ENCODE data around the gene TBC1D17.

TBC1D17 gene

DNA sequence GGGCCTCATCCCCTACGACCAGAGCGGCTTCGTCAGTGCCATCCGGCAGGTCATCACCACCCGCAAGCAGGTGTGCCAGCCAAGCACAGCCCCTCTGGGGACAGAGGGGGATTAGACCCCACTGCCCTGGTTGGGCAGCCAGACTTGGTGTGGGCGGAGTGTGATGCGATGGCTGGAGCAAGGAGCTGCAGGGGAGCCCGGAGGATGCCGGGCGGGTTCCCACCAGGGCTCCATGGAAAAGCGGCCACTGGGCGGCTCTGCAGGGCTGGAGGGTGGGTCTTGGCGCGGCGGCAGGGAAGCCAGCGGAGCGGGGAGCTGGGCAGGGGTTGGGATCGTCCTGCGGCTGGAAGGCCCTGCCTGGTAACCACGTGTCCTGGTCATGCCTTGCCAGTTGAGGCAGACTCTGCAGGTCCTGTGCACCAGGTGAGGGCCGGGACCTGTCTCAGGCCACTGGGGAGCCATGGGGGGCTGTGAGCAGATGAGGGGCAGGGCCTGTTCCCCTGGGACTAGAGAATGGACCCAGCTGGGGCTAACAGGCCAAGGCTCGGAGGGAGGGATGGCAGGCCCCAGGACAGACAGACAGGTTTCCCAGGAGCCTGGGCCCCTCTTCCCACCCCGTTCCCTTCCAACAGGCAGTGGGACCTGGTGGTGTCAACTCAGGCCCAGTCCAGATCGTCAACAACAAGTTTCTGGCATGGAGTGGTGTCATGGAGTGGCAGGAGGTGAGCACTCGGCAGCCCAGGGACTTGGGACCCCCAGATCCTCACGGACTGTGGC is 20.3 kb upstream of the TBC1D17 start:
- peak overlapping the region; percentile 66 for H3K27ac ChIP-seq (ENCODE audit: low read depth, low read length, poor library complexity, severe bottlenecking)
- H3K79me2 ChIP-seq (ENCODE audit: insufficient read depth, low read length) = peaks cover 19% of the 10 kb centered on the region
- H3K27me3 ChIP-seq (ENCODE audit: insufficient read depth, low read length) = no peaks in the 10 kb centered on the region
- H3K9ac ChIP-seq (ENCODE audit: low read length) = no peak overlapping the region; the same call in 1 of the 2 replicates
- no peak overlapping the region for H3K4me2 ChIP-seq (ENCODE audit: low read length)
- H4K20me1 ChIP-seq (ENCODE audit: insufficient read depth, low read length) = no peaks in the 10 kb centered on the region
- H2AFZ ChIP-seq (ENCODE audit: low read length) = no peak overlapping the region
- no peaks in the 10 kb centered on the region for H3F3A ChIP-seq (ENCODE audit: insufficient read depth, low read length)
- H3K4me1 ChIP-seq (ENCODE audit: insufficient read depth, low read length, severe bottlenecking) = peaks cover 45% of the 10 kb centered on the region
- H3K4me3 ChIP-seq (ENCODE audit: low read depth, low read length, poor library complexity, severe bottlenecking) = no peak overlapping the region
- H3K36me3 ChIP-seq (ENCODE audit: insufficient read depth, low read length) = peaks cover 78% of the 10 kb centered on the region
- no peak for TF ChIP-seq EZH2 (IDR thresholded peaks at IDR 0.05; ENCODE audit: borderline replicate concordance, low read length)
- TF ChIP-seq CTCF (IDR thresholded peaks at IDR 0.05; ENCODE audit: low read length) = no peak
- H3K9me3 ChIP-seq (ENCODE audit: low read length) = no peaks in the 10 kb centered on the region
- H3K9me2 ChIP-seq (ENCODE audit: low read depth, low read length) = no peaks in the 10 kb centered on the region

GRCh38 chr19:49857838-49858087 is 19.7 kb upstream of the TBC1D17 start:
- Histone ChIP-seq H3K27ac (ENCODE audit: low read depth, low read length, poor library complexity, severe bottlenecking) (peak overlapping the region; percentile 66), H3K27me3 (ENCODE audit: insufficient read depth, low read length) (no peaks in the 10 kb centered on the region), H3K9ac (ENCODE audit: low read length) (no peak overlapping the region; the same call in 1 of the 2 replicates), H2AFZ (ENCODE audit: low read length) (no peak overlapping the region), H4K20me1 (ENCODE audit: insufficient read depth, low read length) (no peaks in the 10 kb centered on the region), H3K4me3 (ENCODE audit: low read depth, low read length, poor library complexity, severe bottlenecking) (no peak overlapping the region), H3K79me2 (ENCODE audit: insufficient read depth, low read length) (peaks cover 14% of the 10 kb centered on the region), H3K36me3 (ENCODE audit: insufficient read depth, low read length) (peaks cover 79% of the 10 kb centered on the region), H3K9me3 (ENCODE audit: low read length) (no peaks in the 10 kb centered on the region), H3K9me2 (ENCODE audit: low read depth, low read length) (no peaks in the 10 kb centered on the region), H3K4me1 (ENCODE audit: insufficient read depth, low read length, severe bottlenecking) (peaks cover 40% of the 10 kb centered on the region), H3F3A (ENCODE audit: insufficient read depth, low read length) (no peaks in the 10 kb centered on the region), H3K4me2 (ENCODE audit: low read length) (no peak overlapping the region)
- no peak for TF ChIP-seq EZH2 (IDR thresholded peaks at IDR 0.05; ENCODE audit: borderline replicate concordance, low read length)
- no peak for TF ChIP-seq CTCF (IDR thresholded peaks at IDR 0.05; ENCODE audit: low read length)

DNA sequence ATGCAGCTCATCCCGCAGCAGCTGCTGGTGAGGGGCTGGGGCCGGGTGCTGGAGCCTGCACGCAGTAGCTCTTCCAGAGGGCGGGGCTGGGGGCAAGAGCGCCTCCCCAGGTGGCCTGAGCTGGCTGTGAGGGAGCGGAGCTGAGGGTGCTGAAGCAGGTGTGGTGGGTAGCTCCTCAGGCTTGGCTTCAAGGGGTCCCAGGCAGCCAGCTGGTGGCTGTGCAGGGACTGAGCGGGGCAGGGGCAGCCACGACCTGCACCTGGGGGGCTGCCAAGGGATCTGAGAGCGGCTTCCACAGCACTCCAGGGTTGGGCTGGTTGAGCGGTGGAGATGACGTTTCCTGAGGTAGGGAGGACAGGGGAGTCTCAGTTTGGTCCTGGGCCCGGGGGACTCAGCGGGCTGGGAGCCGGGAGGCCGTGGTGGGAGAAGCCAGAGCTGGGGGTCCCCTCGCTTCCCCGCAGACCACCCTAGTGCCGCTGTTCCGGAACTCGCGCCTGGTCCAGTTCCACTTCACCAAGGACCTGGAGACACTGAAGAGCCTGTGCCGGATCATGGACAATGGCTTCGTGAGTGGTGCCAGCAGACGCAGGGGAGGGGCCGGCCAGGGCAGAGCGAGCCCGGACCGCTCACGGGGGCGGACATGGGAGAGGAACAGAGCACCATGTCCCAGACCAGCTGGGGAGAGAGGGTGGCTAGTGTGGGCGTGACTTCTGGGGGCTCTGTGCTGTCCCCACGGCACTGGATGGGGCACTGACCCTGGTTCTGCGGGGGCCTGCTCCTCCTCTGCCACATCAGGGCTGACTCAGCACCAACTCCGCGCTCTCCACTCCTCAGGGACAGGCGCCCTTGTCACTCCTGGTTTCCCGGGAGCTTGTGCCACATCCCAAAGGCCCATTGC is 19.2 kb upstream of the TBC1D17 start:
- Histone ChIP-seq H4K20me1 (ENCODE audit: insufficient read depth, low read length) (no peaks in the 10 kb centered on the region), H3K27ac (ENCODE audit: low read depth, low read length, poor library complexity, severe bottlenecking) (peak overlapping the region; percentile 66)

More for the DNA sequence above, 19.2 kb upstream of the TBC1D17 start:
- H3K9ac ChIP-seq (ENCODE audit: low read length) = no peak overlapping the region
- no peak overlapping the region for H2AFZ ChIP-seq (ENCODE audit: low read length)
- H3K4me2 ChIP-seq (ENCODE audit: low read length) = no peak overlapping the region
- no peaks in the 10 kb centered on the region for H3K27me3 ChIP-seq (ENCODE audit: insufficient read depth, low read length)
- peaks cover 85% of the 10 kb centered on the region for H3K36me3 ChIP-seq (ENCODE audit: insufficient read depth, low read length)
- no peak overlapping the region for H3K4me3 ChIP-seq (ENCODE audit: low read depth, low read length, poor library complexity, severe bottlenecking)
- H3K4me1 ChIP-seq (ENCODE audit: insufficient read depth, low read length, severe bottlenecking) = peaks cover 37% of the 10 kb centered on the region
- no peaks in the 10 kb centered on the region for H3K9me3 ChIP-seq (ENCODE audit: low read length)
- H3K9me2 ChIP-seq (ENCODE audit: low read depth, low read length) = no peaks in the 10 kb centered on the region
- TF ChIP-seq CTCF (IDR thresholded peaks at IDR 0.05; ENCODE audit: low read length) (peak; percentile 41; the same call in 1 of the 2 replicates), EZH2 (IDR thresholded peaks at IDR 0.05; ENCODE audit: borderline replicate concordance, low read length) (no peak)
- H3F3A ChIP-seq (ENCODE audit: insufficient read depth, low read length) = no peaks in the 10 kb centered on the region
- peaks cover 8% of the 10 kb centered on the region for H3K79me2 ChIP-seq (ENCODE audit: insufficient read depth, low read length)
